D341Med (cell line): ENCODE results near the gene SCYGR2.
"Not testable (repeated sequence)": the region's sequence is repeated elsewhere in the genome, so short reads cannot be mapped to it uniquely, and the experiment has no call there.

Source experiments
- DNase-seq: peaks from one replicate; pipeline ENCODE4 v3.0.0; 2012; ENCODE audit warnings: low spot score

Gene SCYGR2, protein sequence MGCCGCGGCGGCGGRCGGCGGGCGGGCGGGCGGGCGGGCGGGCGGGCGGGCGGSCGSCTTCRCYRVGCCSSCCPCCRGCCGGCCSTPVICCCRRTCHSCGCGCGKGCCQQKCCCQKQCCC

GRCh38 chr2:227598835-227599503 lies at the start of gene SCYGR2:
Gene SCYGR2, plus strand, starts transcription at chr2:227598893. Its CDS starts 0 bp downstream, at chr2:227598893.
- not testable (repeated sequence) for DNase-seq

- no peak for DNase-seq
These were observed 46.9 kb upstream of the SCYGR2 start for GRCh38 chr2:227551836-227552235.

DNA sequence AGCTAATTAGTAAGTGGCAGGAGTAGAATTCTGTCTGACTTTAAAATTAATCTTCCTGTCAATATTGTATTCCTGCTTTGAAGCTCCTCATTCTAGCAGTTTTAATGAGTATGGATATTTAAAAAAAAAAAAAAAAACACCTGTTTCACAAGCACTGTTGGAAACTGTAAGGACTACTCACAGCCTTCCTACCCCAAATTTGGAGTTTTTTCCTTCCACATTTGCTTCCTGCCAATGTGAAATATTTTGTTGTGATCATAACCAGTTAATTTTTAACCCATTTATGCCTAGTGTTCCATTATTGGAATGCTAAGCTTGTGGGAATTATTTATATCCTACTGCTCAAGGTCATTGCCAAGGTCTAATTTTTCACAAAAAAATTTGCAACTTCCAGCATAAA lies 36.1 kb upstream of the SCYGR2 start:
- no peak for DNase-seq

DNA sequence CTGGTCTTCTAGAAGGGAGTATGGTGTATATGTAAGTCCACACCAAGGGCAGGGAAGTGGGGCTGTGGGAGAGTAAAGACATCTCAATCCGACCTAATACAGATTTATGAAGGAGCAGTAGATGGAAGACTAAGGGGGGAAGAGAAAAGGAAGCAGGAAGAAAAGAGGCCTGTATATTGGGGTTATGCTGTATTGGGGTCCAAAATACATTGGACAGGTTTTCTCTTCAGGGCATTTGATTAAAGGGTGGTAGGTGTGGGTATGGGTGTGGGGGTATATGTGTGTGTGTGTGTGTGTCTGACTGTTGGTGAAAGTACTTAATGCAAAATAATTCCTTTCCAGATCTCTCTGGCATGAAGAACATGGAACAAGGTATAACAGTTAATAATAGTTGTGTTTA lies 33.6 kb upstream of the SCYGR2 start:
- no peak for DNase-seq

DNA sequence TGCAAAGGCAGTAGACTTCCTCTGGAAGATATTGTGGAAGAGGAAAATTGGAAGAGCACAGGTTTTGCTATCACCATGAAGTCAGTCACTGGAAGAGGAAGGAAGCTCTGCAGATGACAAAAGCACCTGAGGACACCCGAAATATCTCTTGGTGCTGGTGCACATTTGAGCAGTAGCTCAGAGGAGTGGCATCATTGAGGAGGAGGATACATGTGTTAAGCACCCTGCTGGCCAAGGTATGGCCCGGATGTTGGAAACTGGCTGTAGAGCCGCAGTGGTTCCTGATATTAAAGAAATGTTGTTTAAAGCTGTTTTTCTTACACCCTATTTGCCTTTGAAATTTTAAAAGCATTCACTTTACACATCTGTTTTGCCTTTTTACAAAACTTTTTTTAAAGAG lies 32.7 kb upstream of the SCYGR2 start:
- no peak for DNase-seq

GRCh38 chr2:227568852-227569169 lies 29.9 kb upstream of the SCYGR2 start:
- no peak for DNase-seq

GRCh38 chr2:227570615-227571014 lies 28.1 kb upstream of the SCYGR2 start:
- no peak for DNase-seq

DNA sequence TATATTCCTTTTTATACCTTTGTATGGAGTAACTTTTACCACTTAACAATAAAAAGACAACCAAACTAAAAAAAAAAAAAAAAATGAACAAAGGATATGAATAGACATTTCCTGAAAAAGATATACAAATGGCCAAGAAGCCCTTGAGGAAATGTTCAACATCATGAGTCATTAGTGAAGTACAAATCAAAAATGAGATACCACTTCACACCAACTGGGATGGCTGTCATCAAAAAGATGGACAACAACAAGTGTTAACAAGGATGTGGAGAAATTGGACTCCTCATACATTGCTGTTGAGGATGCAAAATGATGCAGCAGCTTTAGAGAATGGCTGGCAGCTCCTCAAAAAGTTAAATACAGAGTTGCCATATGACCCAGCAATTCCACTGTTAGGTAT lies 22.6 kb upstream of the SCYGR2 start:
- no peak for DNase-seq

- no peak for DNase-seq
These were observed 21.9 kb upstream of the SCYGR2 start for GRCh38 chr2:227576812-227577211.

- DNase-seq: no peak
These were observed 21.1 kb upstream of the SCYGR2 start for GRCh38 chr2:227577555-227577954.

- DNase-seq: no peak
These were observed 20.1 kb upstream of the SCYGR2 start for GRCh38 chr2:227578642-227579041.

GRCh38 chr2:227579791-227580190 lies 18.9 kb upstream of the SCYGR2 start:
- no peak for DNase-seq

- no peak for DNase-seq
These were observed 16.3 kb upstream of the SCYGR2 start for GRCh38 chr2:227582369-227582768.

DNA sequence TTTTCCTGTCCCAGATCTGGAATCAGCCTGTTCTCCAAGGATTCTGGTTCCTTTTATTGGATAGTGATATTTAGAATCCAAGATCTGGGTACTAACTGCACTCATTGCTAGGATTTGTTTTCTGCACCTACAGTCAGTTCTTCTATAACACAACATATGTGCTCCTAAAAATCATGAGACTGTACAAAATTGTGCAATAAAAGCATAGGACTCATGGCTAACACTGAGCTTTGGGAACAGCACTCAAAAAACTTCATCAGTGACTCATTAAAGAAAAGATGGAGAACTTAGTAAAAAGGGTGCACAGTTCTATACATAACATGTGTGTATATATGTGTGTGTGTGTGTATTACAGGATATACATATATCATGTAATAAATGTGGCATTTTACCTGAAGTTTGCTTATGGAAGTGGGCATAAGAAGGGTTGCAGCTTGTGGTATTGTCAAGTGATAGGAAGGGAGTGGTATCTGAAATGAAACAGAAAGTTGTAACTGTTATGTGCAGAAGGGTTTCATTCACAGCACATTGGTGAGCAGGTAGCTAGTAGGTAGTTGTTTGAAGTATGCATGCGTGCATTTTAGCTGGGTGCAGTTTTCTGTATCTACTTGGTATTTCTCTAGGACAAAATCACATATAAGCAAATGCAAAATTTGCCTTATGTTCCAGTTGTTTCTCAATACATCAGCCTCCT lies 5.9 kb upstream of the SCYGR2 start:
- no peak for DNase-seq

GRCh38 chr2:227595797-227596196 lies 2.9 kb upstream of the SCYGR2 start:
- DNase-seq: no peak

GRCh38 chr2:227597036-227597435 lies 1.7 kb upstream of the SCYGR2 start:
- DNase-seq: no peak

DNA sequence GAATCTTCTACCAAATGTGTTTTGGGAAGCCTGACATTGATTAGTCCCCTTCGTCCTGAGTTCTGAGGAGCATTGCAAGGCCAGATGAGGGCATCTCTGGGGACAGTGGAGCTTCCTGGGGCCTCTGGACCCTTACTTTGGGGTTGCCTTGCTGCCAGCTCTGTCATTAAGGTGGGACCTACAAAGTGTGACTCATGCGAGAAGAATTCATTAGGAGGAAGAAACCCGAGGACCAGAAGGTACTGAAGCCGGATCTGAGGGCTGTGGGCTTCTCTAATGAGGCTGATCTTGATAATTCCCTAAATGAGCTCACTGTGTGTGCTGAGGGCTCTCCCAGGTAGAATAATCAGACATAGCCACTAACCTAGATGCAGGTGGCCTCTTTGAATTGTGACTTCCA lies 695 bp upstream of the SCYGR2 start:
- DNase-seq: no peak

GRCh38 chr2:227602358-227602757 lies 3.7 kb downstream of the SCYGR2 start:
- no peak for DNase-seq

GRCh38 chr2:227606476-227606875 lies 7.8 kb downstream of the SCYGR2 start:
- DNase-seq: no peak

- no peak for DNase-seq
These were observed 9.2 kb downstream of the SCYGR2 start for GRCh38 chr2:227607941-227608340.

DNA sequence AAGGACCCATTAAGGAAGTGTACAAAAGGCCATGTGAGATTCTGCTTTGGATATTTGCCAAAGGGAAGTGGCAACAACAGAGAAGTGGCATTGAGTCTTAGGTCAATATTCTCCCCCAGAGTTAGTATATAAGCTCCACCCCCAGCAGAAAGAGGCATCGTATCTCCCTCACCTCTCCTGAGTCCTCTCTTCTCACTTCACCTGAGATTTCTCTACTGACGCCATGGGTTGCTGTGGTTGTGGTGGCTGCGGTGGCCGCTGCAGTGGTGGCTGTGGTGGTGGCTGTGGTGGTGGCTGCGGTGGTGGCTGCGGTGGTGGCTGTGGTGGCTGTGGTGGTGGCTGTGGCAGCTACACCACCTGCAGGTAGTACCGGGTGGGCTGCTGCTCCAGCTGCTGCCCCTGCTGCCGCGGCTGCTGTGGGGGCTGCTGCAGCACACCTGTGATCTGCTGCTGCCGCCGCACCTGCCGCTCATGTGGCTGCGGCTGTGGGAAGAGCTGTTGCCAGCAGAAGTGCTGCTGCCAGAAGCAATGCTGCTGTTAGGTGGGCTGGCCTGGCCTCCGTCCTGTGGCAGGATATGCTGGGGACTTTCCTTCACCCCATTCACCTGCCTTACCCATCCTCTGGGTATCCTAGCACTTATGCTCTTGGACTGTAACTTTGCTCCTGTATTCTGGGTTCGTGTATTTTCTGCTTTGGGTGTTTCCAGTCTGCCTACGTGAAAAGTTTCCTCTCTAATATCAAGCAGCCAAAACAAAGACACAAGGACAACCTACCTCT lies 10.1 kb downstream of the SCYGR2 start:
- no peak for DNase-seq

DNA sequence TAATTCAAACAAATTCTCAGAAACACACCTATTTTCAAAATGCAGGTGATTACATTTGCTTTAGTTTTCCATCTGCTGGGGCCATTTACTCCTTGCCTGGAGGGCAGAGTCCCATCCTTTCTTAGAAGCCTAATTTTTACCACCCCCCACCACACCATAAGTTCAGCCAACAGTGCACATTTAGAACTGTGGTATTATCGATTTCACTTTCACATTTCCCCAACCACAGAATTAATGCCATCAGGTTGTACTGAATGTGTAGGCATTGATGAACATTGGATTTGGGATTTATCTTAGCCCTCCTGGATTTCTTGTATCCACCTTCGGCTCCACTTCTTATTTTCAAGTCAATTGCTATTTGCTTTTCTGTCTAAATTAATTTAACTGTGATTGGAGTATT lies 11.4 kb downstream of the SCYGR2 start:
- DNase-seq: no peak
